GM18508 (cell line): ENCODE results near the gene C2CD2.
"Not testable (repeated sequence)": the region's sequence is repeated elsewhere in the genome, so short reads cannot be mapped to it uniquely, and the experiment has no call there.

ENCODE experiments used
- ATAC-seq: cut with Tn5 transposase; IDR thresholded peaks from one replicate; pipeline ENCODE4 v1.9.1; 2021; ENCODE audit warnings: moderate number of reproducible peaks; ENCODE audit not compliant: insufficient read depth, unreplicated experiment

Gene C2CD2

DNA sequence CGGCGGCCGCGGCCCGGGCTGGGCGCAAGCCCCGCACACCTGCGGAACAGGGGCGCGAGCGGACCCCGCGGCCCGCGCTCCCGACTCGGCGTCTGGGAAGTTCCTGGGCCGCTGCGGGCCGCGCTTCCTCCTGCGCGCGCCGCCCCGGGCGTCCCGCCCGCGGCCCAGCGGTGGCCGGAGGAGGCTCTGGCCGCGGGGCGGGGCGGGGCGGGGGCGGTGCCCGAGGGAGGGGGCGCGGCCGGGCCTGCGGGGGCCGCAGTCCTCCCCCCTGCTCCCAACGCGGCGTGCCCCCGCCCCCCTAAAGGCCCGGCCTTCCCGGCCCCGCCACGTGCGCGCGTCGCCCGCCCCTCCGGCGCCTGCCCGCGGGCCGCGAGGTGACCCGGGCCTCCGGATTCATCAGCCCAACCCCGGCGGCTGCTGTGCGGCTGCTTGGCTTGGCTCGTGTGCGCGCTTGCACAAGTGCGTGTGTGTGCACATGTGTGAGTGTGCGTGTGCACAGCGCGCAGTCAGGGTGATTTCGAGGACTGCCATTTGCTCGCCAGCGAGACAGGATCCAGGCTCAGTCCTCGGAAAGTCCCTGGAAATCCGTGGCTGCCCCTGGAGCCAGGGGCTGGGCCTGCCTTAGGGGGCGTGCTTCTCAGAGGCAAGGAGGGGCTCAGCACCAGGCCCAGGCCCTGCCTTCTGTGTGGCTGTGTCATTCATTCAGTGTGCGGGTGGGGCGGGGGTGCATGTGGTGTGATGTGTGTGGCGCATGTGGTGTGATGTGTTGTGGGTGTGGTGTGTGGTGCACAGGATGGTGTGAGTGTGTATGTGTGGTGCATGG is at the start of gene C2CD2:
TSS of gene C2CD2 (minus strand) at position 188 of the 823 bp plus-strand sequence. CDS start 370 bp downstream, outside the sequence.
- no peak for ATAC-seq

DNA sequence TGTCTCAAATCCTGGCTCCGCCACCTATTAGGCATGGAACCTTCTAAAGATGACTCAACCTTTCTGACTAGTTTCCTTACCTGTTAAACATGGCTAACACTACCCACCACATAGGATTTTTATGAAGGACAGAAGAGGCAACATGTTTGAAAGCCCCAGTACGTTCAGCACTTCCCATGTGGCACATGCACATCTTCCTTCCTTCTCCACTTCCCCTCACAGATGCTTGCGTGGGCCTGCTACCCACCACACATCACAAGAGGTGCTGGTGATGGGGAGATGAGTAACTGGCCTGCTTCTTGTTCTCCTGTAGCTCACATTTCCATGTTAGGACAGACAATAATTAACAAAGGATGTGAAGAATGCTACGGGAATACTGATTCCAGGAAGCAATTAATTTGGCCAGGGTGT is 49.2 kb upstream of the C2CD2 start:
- no peak for ATAC-seq

DNA sequence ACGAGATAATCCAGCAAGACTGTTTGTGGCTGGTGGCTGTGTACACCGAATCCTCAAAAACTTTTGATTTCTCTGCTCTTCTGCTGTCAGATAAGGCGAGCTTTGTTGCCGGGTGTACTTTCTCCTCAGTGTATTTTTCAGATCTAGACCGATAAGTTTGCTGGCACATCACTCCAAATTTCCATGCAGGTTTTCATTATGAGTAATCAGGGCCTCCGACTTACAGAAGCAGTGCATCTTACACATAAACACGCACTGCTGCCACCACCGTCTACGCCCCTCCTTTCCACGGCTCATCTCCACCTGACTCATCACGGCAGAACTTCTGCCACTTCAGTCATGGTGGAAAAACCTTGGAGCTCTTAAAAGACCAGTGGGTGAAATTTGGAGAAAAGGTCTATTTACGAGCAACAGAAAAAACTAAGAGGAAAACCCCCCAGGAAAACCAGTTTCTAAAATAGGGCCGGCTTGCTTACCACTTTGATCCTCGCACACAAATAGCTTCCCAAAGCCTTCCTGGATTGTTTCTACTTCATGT is 48.7 kb upstream of the C2CD2 start:
- peak; percentile 70 for ATAC-seq

DNA sequence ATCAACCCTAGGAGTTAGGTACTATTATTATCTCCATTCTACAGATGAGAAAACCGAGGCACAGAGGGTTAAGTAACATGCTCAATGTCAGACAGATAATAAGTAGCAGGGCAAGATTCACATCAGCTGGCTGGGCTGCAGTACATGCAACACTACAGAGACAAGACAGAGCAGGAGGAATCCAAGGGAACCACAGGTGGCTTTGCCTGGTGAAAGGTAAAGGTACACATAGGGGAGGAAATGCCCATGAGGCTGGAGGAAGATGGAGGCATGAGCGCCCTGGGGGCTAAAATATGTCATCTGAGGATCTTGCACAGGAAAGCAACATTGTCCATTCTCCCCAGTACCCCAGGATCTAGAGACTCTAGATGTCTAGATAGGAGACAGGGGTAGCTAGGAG is 48.0 kb upstream of the C2CD2 start:
- no peak for ATAC-seq

DNA sequence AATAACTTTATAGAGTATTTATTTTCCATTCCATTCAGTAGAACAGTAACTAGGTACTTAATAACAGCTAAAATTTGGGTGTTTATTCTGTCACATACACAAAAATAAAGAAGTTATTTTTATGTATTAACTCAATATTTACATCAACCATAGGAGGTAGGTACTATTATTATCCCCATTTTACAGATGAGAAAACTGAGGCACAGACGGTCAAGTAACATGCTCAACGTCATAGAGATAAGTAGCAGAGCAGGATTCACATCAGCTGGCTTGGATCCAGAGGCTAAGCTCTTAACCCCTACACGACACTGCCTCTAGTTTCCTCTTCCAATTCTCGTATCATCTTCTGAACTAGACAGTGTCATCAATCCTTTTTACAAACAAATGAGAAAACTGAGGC is 47.1 kb upstream of the C2CD2 start:
- no peak for ATAC-seq

DNA sequence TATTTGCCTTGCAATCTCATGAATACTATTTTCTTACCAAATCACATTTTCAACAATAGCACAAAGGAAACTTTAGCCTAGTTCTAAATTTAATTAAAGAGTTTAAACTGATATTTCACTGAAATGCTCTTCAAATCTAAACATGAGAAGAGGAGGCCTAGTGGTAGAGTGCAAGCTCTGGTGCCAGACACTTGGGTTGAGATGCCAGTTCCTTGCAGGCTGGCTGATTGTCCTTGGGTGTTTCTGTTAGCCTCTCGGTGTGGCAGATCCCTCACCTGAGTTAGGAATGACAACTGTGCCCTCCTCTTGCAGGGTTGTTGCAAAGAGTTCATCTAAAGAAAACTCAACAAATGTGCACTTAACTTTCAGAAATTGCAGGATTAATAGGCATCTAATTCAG is 43.8 kb upstream of the C2CD2 start:
- ATAC-seq = no peak

DNA sequence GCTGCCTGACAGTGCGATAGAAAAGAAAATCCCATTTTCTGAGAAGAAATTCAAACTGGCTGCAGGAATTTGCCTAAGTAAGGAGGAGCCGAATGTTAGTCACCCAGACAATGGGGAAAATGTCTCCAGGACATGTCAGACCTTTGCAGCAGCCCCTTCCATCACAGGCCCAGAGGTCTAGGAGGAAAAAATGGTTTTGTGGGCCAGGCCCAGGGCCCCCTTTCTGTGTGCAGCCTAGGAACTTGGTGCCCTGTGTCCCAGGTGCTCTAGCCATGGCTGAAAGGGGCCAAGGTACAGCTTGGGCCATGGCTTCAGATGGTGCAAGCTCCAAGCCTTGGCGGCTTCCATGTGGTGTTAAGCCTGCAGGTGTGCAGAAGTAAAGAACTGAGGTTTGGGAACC is 41.8 kb upstream of the C2CD2 start:
- no peak for ATAC-seq

DNA sequence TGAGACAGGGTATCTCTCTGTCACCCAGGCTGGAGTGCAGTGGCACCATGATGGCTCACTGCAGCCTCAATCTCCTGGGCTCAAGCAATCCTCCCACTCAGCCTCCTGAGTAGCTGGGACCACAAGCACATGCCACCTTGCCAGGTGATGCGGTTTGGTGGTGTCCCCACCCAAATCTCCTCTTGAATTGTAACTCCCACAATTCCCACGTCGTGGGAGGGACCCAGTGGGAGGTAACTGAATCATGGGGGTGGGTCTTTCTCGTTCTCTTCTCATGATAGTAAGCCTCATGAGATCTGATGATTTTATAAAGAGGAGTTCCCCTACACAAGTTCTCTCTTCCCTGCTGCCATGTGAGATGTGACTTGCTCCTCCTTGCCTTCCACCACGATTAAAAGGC is 40.8 kb upstream of the C2CD2 start:
- ATAC-seq = not testable (repeated sequence)

DNA sequence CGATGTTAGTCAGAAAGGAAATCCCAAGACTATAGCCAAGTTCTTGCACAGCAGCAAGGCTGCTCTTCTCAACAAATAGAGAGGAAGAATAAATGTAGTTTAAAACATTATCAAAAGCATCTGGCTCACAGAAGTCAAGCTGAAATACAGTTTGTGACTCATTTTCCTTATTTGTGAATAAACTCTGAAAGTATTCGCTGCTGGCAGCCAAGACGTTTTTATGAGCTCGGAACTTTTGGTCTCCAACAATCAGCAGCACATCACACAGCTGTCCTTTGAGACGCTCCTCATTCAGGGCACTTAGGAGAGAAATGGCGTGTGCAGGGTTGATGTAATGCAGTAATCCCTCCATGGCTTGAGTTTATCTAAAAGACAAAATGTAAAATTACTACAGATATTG is 39.9 kb upstream of the C2CD2 start:
- no peak for ATAC-seq

DNA sequence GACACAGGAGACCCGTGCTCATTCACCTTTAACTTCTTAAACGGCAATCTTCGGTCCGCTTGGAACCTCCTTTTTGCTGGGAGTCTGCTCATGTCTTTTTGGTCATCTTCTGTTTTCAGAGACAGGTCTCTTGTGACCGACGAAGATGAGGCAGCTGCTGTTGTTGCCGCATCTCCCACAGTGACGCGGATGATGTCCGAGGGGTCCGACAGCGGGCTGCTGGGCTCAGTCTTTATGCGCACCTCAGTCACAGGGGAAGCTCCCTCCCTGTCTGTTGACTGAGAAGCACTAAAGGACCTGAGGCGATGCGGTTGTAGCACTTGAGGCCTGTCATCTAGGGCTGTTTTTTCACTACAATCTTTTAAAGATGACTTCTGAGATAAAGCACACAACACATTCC is 38.8 kb upstream of the C2CD2 start:
- ATAC-seq = no peak

DNA sequence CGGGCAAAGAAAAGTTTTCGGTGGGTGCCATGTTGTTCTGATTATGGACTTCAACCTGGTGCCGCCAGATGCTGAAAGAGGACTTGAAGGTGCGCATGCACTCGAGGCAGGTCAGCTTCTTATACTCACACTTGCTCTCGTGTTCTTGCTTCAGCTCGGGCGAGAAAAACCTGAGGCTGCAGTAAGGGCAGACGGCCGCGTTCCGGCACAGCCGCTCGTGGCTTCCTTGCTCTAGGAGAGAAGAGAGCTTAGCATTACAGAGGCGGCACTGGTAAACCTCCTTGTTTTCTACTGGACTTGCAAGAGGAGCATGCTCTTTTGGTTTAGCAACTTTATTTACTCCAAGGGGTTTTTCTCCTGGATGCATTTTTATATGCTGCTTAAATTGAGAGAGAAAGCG is 37.8 kb upstream of the C2CD2 start:
- no peak for ATAC-seq

DNA sequence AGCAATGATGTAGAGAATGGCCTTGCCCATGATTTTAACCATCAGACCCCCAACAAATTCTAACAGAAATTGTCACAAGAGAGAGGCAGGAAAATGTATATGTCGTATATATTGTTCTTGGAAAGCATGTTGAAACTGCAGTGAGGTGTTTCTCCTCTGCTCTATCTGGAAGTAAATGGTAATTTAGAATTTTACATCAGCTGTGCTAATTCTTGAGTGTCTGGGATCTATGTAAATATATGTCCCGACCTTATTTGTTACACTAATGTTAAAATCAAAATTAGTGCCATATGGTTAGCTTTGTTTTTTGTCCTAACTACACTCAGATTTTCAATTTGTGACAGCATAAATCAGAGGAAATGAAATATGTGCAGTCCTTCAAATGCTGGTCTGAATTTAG is 35.9 kb upstream of the C2CD2 start:
- ATAC-seq = no peak

DNA sequence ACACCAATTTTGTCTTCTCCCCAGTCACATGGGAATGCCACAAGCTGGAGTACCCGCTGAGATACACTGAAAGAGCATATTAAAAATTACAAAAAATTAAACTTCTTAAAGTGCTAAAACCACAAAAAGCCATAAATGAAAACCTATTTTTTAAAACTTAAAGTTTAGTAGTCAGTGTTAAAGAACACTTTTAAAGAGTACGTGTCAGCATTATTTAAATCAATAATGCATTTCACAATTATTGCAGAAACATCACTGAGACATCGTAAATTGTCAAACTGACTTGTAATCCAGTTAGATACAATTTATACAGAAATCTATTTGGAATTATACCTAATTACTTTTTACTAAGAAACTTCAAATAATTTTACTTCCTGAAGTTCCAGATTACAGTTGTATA is 33.5 kb upstream of the C2CD2 start:
- no peak for ATAC-seq

DNA sequence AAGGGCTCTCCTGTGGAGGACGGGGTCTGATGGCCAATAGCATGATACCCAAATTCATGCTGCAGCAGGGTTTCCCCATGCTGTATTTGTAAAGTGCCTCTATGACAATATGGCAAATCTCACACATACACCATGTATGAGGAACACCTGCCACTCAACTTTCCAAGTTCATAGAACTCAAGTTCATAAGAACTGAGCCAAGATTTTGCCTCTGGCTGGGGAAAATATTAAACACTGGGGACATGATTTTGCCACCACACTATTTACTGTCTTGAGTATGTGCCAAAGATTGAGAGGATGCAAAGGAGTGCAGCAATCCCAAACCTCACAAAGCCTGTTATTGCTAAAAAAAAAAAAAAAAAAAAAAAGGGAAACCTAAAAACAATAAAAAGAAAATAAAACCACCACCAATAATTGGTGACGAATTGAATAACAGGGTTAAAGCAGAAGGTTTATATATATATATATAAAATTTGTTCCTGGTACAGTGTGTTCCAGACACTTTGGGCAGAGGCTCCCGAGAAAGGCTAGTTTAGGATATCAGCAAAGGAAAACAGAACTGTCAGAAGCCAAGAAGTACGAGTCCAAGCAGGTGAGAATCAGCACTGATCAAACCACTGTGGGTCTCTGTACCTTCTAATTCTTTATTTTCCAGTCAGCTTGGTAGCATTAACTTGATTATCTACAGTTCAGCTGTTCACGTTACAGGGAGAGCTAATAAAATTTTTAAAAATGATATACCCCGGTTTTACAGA is 32.0 kb upstream of the C2CD2 start:
- ATAC-seq = no peak

DNA sequence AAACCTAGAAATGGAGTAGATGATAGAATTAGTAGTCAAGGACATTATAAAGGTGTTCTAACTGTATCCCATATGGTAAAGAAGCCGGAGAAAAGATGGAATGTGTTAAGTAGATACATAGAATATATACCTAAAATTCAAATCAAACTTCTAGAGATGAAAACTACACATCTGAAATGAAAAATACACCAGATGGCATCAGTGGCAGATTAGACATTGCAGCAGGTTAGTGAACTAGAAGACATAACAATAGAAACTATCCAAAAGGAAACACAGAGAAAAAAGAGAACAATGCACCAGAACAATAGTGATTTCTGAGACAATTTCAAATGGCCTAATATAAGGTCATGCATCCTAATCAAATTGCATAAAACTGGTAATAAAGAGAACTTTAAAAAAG is 29.4 kb upstream of the C2CD2 start:
- no peak for ATAC-seq

DNA sequence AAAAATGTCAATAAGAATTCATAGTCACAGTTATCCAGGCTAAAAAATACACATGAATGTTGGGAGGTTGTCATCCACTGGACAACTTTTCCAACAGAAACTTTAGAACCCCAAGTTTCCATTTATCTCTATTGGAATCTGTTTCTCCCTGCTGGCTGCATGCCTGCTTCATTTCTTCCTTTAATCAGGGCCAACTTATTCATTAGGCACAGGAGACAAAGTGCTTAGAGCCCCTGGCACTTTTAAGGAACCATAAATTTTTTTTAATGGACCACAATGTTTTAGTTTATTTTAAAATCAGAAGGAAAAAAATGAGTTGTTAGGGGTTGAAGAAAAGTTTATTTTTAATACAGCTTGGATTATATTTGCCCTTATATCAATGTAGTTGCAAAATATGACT is 26.7 kb upstream of the C2CD2 start:
- no peak for ATAC-seq

DNA sequence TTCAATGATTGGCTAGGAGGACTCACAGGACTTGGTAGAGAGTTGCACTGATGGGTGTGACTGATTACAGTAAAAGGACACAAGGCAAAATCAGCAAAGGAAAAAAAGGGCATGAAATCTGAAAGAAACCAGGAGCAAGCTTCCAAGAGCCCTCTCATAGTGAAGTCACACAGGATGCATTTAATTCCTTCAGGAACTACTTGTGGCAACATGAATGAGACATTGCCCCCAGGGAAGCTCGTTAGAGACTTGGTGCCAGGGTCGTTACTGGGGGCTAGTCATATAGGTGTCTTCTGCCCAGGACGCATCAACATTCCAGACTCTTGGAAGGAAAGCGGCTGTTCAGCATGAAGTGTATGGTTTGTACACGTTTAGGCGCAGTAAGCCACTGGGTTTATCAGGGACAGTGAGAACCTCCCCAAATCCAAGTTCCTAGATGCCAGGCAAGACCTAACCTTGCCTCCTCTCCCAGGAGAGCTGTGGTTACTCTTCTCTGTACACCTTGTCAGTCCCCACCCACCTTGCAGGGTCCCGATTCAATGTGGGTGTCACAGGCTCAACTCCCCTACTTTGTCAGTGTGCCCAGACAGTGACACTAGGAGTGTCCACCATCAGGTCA is 26.0 kb upstream of the C2CD2 start:
- no peak for ATAC-seq

DNA sequence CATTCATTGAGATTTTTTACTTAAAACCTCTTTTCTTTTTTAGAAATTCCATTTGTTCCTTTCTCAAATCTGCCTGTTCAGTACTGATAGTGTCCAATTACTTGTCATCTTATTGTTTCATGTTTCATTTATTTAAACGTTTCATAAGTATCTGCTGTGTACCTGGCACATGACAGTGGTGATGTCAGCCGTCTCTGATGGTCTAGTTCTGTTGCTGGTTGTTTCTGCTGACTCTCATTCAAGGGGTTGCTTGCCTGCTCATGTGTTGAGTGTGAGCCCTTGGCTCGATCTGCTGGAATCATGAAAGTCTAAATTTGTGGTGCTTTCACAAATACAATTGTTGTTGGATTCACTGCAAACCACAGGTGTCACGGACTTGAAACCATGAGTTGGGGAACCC is 25.5 kb upstream of the C2CD2 start:
- ATAC-seq = no peak

DNA sequence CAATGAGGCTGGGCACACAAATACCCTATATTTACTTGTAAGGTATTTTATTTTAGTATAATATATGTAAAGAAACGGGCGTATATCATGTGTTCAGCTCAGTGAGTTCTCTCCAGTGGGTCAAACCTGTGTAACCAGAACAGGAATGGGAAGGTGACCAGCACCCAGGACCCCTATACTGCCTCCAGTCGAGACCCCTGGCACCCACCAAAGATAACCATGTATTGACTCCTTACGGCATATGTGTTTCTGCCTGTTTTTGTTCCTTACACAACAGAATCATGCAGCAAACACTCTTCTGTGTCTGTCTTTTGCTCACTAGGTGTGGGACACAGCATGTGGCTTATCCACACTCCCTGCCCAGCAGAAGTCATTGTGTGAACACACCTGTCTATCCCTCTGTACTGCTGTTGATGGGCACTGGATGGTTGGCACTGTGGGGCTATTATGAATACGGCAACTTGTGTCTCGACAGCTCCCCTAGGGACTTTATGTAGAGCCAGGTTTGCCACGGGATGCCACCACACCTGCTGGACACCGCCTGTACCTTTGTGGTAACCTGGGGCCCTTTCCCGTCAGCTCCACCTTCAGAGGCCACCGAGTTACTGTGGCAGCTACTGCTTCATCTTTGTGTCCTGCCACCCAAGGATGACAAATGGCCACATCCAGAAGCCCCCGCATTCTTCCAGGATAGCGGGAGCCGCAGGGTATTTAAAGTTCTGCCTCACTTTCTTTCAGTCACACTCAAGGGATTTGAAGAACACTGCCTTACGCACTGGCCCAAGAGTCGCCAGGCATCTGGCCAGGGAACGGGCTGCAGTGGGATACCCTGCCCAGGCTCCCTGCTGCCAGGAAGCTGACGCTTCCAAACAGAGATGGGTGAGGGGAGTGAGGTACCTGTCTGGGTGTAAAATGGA is 23.5 kb upstream of the C2CD2 start:
- no peak for ATAC-seq

DNA sequence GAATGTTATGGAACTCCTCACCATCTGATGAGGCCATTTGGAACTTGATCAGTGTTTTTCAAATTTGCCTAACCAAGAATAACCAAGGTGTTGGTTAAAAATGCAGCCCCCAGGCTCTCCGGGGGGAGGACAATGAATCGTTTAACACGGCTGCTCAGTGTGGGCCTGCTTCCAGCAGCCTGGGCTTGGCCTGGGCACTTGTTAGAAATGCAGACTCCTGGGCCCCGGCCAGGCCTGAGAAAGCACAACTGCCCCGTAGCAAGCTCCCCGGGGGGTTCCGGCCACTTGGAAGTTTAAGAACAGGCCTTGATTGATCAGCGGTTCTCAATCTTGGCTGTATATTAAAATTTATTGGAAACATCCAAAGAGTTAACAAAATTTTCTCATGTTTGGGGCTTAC is 22.8 kb upstream of the C2CD2 start:
- ATAC-seq = no peak
